RPMI8226 (cell line): Measurements from ENCODE around the gene WNT3A.

Experiments used
- DNase-seq: peaks from one replicate; pipeline ENCODE4 v3.0.0-alpha.2; 2015

WNT3A gene

DNA sequence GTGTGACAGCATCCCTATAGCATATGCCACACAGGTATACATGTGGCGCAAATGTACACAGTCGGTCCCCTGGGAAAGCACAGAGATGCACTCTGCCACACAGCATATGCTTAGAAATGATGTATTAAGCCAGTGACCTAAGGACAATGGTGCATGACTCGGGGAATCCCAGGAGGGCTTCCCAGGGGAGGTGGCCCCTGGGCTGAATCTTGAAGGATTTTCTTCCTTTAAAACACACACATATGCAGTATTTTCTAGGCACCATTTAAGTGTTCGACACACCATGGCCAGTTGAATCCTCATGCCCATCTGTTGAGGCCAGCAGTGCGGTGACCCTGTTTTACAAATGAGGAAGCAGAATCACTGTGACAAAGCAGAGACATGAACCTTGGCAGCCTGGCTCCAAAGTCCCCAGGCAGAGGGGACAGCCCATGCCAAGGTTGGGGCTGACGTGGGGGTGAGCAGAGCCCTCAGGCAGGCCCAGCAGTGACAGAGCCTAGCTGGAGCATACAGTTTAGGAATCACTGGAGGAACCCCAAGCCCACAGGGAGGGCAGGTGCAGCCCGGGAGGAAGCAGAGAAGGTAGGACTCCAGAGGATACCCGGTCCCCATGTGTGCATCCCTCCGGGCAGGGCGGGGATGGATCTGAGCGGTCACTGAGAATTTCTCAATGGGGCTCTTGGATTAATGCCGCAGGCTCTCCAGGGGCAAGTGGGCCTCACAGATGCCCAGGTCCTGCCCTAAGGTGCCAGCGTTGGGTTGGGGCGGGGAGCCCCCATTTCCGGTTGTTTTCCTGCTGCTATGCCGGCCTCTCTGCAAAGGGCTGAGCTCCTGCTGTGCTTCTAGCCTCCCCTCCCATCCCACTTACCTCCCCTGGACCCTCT, 28.4 kb downstream of the WNT3A start:
- DNase-seq: no peak

DNA sequence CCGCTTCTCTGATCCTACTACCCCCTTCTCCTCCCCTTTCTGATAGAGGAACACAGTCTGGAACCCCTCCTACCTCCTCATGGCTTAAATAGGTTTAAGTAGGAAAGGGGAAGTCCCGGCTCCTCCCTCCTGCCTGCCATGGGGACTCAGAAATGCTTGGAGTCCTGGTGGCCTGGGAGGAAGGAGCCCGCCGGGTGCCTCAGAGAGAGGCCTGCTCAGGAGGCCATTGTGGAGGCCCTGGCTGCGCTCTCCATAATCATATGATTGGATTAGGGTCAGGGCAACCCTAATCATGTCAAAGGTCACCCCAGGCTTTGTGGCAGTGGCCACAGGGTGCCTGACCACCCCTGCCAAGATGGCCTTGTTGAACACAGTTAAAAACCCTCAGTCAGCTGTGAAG, 29.0 kb downstream of the WNT3A start:
- DNase-seq: no peak

GRCh38 chr1:228036701-228037231, 30.0 kb downstream of the WNT3A start:
- no peak for DNase-seq

GRCh38 chr1:228037401-228038386, 30.9 kb downstream of the WNT3A start:
- DNase-seq: peak; percentile 66

- DNase-seq: no peak
These were observed 31.7 kb downstream of the WNT3A start for GRCh38 chr1:228038387-228039005.

DNA sequence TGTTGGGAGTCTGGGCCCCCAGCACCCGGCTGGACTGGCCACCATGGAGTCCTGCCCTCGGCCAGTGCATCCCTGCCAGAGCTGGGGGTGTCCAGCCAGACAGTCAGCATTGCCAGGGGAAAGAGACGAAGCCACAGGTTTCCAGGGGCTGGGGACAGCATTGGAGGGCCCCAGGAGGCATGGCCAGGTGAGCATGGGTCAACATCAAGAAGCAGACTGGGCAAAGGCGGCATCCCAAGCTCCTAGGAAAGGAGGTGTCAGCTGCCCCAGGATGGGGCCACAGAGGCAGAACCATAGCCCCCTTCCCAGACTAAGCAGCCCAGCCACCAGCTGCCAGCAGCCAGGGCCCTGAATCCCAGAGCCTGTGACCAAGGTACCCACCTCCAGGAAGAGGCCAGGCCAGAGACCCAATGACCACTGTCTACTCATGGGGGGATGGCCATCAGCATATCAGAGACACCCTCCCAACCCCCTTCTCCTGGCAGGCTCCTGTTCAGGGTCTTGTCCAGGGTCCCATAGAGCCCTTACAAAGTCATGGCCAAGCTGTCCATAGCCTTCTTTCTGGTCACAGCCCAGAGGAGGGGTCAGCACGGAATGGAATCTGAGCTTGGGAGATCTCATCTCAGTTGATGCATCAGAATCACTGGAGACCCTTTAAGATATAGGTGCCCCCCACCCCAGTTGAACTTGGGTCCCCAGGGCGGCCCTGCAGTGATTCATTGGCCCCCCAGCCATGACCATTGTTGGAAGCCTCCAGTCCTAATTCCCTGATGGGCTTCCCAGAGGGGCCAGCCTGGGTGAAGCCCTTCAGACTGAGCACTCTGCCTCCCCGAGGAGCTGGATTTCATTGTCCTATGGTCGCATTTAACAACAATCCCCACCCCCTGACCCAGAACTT, 32.5 kb downstream of the WNT3A start:
- no peak for DNase-seq

DNA sequence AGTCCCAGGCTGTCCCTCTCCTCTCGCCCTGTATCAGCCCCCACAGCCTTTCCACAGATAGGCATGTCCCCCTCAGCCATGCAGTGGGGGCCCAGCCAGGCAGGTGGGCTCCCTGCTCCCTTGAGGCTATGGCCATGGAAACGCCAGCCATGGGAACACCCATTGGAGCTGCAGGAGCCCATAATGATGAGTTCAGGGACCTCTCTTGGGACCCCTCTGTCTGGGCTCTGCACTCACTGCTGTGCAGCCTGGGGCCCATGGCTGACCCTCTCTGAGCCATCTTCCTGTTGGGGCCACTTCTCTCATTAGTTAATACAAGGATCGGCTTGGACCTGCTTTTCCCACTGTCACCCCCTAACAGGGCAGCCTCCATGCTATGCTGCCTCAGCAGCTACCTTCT, 33.2 kb downstream of the WNT3A start:
- DNase-seq: no peak

DNA sequence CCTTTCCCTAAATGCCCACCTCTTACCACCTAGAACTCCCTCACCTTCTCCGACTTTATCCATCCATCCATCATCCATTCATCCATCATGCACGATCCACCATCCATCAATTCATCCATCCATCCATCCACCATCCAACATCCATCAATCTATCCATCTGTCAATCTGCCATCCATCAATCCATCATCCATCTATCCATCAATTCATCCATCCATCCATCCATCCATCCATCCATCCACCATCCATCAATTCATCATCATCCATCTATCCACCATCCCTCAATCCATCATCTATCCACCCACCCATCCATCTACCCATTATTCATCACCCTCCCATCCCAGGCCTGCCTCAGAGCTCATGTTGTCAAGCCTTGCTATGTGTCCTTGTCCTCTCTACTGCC, 34.5 kb downstream of the WNT3A start:
- no peak for DNase-seq

- no peak for DNase-seq
These were observed 35.7 kb downstream of the WNT3A start for GRCh38 chr1:228042508-228042907.

GRCh38 chr1:228043281-228043848, 36.6 kb downstream of the WNT3A start:
- peak; percentile 93 for DNase-seq

- no peak for DNase-seq
These were observed 38.2 kb downstream of the WNT3A start for GRCh38 chr1:228044961-228045360.

- no peak for DNase-seq
These were observed 38.6 kb downstream of the WNT3A start for GRCh38 chr1:228045405-228045804.

DNA sequence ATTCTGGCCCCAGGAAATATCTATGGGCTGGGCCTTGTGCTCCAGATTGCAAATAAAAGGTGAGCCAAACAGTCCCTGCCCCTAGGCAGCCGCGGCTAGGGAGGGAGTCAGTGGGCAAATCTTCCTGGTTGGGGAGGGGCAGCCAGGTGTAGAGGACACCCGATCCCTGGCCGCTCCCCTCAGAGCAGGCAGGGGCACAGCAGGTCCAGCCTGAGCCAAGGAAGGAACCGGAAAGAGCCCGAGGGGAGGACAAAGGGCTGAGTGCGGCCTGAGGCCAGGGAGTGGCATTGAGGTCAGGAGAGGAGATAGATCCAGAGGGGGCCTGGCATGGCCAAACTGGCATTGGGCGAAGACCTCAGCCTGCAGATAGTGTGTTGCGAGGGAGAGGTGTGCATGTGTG, 39.1 kb downstream of the WNT3A start:
- DNase-seq: no peak

DNA sequence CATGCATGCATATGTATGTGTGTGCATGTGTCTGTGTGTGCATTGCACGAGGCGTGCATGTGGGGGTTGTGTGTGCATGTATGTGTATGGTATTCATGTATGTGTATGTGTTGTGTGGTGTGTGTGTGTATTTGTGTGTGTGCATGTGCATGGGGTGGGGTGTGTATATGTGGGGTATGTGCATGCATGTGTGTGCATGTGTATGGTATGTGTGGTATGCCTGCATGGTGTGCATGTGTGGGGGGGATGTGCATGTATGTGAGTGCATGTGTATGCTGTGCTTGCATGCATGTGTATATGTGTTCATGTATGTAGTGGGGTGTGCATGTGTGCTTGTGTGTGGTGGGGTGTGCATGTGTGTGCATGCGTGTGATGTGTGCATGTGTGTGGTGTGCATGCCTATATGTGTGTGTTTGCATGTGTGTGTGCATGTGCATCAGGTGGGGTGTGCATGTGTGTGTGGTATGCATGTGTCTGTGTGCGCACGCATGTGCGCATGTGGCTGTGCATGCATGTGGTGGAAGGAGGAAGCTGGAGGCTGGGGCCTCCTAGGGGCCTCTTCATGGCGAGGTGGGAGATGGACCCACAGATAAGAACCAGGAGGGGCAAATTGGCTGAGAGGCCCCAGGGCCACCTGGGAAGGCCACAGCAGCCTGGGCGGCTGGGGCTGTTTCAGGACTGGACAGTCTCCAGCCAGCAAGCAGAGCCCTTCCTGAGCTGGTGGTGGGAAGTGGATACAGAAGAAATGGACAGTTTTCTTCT, 39.8 kb downstream of the WNT3A start:
- DNase-seq: no peak

GRCh38 chr1:228047183-228047466, 40.3 kb downstream of the WNT3A start:
- DNase-seq: no peak

GRCh38 chr1:228048120-228048519, 41.3 kb downstream of the WNT3A start:
- no peak for DNase-seq

- no peak for DNase-seq
These were observed 42.0 kb downstream of the WNT3A start for GRCh38 chr1:228048659-228049298.

DNA sequence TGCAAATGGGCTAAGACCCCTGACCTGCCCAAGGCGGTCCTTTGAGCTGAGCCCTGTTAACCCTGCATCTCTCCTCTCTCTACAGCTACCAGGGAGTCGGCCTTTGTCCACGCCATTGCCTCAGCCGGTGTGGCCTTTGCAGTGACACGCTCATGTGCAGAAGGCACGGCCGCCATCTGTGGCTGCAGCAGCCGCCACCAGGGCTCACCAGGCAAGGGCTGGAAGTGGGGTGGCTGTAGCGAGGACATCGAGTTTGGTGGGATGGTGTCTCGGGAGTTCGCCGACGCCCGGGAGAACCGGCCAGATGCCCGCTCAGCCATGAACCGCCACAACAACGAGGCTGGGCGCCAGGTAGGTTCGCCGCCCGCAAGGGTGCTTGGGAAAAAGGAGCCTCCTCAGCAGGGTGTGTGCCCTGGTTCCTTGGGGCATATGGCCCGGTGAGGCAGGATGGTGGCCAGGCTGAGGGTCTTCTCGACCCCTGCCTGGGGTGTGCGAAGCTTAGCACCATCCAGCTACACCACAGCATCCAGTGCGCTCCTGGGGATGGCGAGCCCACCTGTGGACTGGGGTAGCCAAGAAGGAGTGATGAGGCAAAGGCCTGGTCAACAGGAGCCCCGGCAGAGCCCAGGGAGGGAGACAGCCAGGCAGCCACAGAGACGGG, 43.9 kb downstream of the WNT3A start:
- no peak for DNase-seq

- DNase-seq: no peak
These were observed 51.6 kb downstream of the WNT3A start for GRCh38 chr1:228058172-228058948.
